Kidney epithelial cell (primary cell): ENCODE data around the gene ZNF17. TPM values are rescaled to one million over a fixed set of nuclear protein-coding genes. Genes with fewer than 3 reads are reported as not detected.

ENCODE experiments used
- DNase-seq: peaks from one replicate; pipeline ENCODE4 v3.0.0-alpha.2; 2010; ENCODE audit warnings: low read depth
- H3K27me3 ChIP-seq: 2 replicates; pipeline ENCODE4 v1.6.0; 2011; ENCODE audit warnings: low read length; ENCODE audit not compliant: control insufficient read depth, insufficient read depth
- H3K36me3 ChIP-seq: 2 replicates; pipeline ENCODE4 v1.5.1; 2011; ENCODE audit warnings: low read length; ENCODE audit not compliant: control insufficient read depth, insufficient read depth
- H3K4me3 ChIP-seq: 2 replicates; pipeline ENCODE4 v1.5.1; 2011; ENCODE audit warnings: low read depth, mild to moderate bottlenecking, control low read depth, low read length
- total RNA-seq: library from RNA; depleted of rRNA; stranded (reverse); fragments of >200 nt; gene quantifications from 2 replicates; pipeline ENCODE4 v1.2.3, GENCODE V29; 2015
- TF ChIP-seq, protein P1 (sequence below): IDR thresholded peaks from 2 replicates; pipeline ENCODE4 v1.5.1; 2011; ENCODE audit warnings: mild to moderate bottlenecking, moderate library complexity, low read length, control low read depth, inconsistent platforms; ENCODE audit not compliant: insufficient read depth, poor library complexity, severe bottlenecking

ZNF17 gene
- total RNA-seq = 4.5 and 6.3 TPM in 2 replicates

DNA sequence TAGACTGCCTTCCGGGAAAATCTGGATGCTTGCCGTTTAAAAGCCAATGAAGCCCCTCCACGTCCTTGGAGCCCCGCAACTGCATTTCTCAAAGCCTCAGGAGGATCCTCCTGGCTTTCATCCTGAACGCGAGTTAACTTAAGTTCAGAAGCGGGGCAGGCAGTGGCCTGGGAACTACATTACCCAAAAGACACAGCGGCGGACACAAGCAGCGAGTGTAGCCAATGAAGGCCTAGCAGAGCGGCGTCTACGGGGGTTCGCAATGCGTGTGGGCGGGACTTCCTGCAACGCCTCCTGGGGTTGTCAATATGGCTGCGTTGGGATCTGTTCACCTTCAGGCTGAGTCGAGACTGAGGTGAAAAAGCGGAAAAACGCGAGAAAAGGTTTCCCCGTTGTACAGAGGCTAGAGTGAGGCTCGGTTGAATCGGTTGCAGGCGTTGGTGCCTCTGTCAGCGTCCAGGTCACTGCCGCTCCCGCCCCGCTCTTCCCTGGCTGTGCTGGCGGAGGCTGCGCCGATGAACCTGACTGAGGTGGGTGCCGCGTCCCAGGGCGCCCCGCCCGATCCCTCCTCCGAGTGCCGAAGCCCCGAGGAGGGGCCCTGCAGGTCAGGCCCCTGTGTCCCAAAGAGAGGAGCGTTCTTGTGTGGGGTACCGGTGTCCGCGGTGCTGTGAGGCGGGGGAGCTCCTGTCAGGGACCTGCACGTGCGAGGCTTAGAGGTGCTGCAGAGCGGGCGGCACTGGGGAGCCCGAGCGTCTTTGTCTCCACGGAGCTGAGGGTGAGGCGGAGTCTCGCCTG is at the start of gene ZNF17:
ZNF17 (plus strand) TSS at position 285 of the 795 bp plus-strand sequence. CDS start 2,455 bp downstream, outside the sequence.
- DNase-seq = peak; percentile 85
- TF ChIP-seq, protein P1, sequence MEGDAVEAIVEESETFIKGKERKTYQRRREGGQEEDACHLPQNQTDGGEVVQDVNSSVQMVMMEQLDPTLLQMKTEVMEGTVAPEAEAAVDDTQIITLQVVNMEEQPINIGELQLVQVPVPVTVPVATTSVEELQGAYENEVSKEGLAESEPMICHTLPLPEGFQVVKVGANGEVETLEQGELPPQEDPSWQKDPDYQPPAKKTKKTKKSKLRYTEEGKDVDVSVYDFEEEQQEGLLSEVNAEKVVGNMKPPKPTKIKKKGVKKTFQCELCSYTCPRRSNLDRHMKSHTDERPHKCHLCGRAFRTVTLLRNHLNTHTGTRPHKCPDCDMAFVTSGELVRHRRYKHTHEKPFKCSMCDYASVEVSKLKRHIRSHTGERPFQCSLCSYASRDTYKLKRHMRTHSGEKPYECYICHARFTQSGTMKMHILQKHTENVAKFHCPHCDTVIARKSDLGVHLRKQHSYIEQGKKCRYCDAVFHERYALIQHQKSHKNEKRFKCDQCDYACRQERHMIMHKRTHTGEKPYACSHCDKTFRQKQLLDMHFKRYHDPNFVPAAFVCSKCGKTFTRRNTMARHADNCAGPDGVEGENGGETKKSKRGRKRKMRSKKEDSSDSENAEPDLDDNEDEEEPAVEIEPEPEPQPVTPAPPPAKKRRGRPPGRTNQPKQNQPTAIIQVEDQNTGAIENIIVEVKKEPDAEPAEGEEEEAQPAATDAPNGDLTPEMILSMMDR = no peak
- H3K4me3 ChIP-seq = peak within 1 kb of the TSS; percentile 94
- peaks cover 2% of the 10 kb centered on the region for H3K36me3 ChIP-seq
- H3K27me3 ChIP-seq = no peaks in the 10 kb centered on the region

DNA sequence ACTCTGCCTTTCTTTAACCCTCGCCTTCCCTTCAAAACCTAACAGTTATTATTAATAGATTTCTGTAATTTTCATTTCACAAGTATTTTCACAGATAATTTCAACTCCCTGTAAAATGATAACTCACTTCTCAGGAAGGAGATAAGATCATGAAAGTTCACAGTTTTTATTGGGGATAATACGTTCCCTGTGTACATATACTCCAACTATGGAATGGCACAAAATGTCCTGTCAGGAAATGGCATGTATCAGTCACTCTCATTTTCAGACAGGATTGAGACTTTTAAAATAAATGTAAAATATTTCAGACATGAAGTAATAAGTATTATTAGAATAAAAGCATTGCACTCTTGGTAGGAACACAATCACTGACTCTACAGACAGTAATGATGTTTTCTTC is 48.5 kb upstream of the ZNF17 start:
- DNase-seq = no peak
- TF ChIP-seq, protein P1 = no peak
- no peaks in the 10 kb centered on the region for H3K36me3 ChIP-seq
- peak overlapping the region; percentile 85 for H3K4me3 ChIP-seq
- no peaks in the 10 kb centered on the region for H3K27me3 ChIP-seq

DNA sequence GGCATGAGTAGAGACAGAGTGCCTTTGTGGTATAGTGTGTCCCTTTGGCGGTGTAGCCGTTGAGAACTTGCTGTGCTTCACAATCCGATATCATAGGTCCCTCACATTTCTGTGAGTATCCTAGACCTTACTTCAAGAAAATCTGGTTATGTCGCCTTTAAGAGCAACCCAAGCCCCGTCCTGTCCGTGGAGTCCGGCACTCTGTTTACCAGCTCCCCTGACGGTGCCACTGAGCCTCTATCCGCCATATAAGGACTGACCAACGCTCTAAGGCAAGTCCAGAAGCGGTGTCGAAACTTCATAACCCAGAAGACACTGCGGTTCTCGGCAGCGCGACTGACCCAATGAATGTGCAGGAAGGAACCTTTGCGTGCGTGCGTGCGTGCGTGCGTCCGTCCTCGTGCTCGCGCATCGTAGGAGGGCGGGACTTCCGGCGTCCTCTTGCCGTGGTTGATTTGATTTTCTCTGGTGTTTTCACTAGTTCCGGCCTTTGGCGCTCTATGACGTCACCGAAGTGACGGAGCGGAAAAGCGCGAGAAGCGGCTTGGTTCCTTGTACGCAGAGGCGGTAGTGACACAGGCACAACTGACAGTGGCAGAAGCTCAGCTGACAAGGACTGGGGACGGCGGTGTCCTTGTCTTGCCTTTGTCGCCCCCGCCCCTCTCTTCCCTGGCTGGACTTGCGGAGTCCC is 47.8 kb upstream of the ZNF17 start, which contains the start of the genes TRAPPC2B and ZNF547:
TRAPPC2B (plus strand) TSS at position 555 of the 691 bp plus-strand sequence. CDS start 1,283 bp downstream, outside the sequence.
ZNF547 (plus strand) TSS at position 555 of the 691 bp plus-strand sequence. CDS start 5,005 bp downstream, outside the sequence.
- peak; percentile 98 for DNase-seq
- Histone ChIP-seq H3K27me3 (no peaks in the 10 kb centered on the region), H3K36me3 (no peaks in the 10 kb centered on the region), H3K4me3 (peak within 1 kb of the TSS; percentile 85)
- TF ChIP-seq, protein P1 = no peak

- no peaks in the 10 kb centered on the region for H3K36me3 ChIP-seq
These were observed 47.2 kb upstream of the ZNF17 start for GRCh38 chr19:57363688-57364181.

DNA sequence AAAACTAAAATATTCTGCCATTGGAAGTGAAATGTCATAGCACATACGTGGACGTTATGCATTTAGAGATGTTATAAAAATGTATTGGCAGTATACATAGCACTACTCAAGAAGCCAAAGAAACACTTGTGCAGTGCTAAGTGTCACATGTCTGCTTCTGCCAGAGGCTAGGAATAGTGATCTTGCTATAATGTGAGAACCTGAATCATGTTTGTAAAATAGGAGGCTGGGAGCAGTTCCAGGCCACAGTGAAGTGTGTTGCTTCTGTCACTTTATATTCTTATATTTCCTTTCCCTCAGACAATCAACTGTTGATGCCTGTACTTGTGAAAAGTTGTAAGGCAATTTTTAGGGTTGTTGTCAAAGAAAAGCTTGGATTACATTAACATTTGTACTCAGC is 44.2 kb upstream of the ZNF17 start:
- TF ChIP-seq, protein P1 = no peak
- Histone ChIP-seq H3K4me3 (no peak overlapping the region), H3K27me3 (no peaks in the 10 kb centered on the region), H3K36me3 (no peaks in the 10 kb centered on the region)
- DNase-seq = no peak

More at GRCh38 chr19:57363688-57364181, 47.2 kb upstream of the ZNF17 start:
- Histone ChIP-seq H3K27me3 (no peaks in the 10 kb centered on the region), H3K4me3 (peak overlapping the region; percentile 85)
- DNase-seq = no peak
- TF ChIP-seq, protein P1 = no peak
